H1 (cell line): ENCODE results near the gene NRAS. TPM values are rescaled to one million over a fixed set of nuclear protein-coding genes. Genes with fewer than 3 reads are reported as not detected.

Source experiments
- CTCF ChIA-PET: fragments of 300-600 bp; sonication (Branson Sonifier 250); formaldehyde crosslinking; loops from one replicate; lab custom pipeline; 2021; ENCODE audit not compliant: partially characterized antibody; lab: Charles Lee
- POLR2A ChIA-PET: fragments of 300-600 bp; sonication (Branson Sonifier 250); formaldehyde crosslinking; loops from one replicate; lab custom pipeline; 2021; ENCODE audit warnings: inconsistent platforms; ENCODE audit not compliant: partially characterized antibody; lab: Charles Lee
- DNase-seq, 2 experiments: peaks; one replicate each; pipeline versions ENCODE4 v3.0.0 to v3.0.0-alpha.2; 2010 to 2022; ENCODE audit warnings: low spot score in 2 of 2, low read depth in 1 of 2, mixed read lengths in 1 of 2
- FAIRE-seq: peaks from 2 replicates; lab custom pipeline; 2011; peaks lifted over from hg19 to GRCh38; lab: Jason Lieb, UNC
- H2AFZ ChIP-seq: 2 replicates; pipeline ENCODE4 v1.8.1; 2012; ENCODE audit warnings: low read length, inconsistent platforms
- H2AK5ac ChIP-seq: 2 replicates; pipeline ENCODE4 v1.6.1; 2013; ENCODE audit warnings: low read depth, low read length
- H2BK120ac ChIP-seq: replicated peaks from 2 replicates; pipeline ENCODE3; 2013; ENCODE audit warnings: low read depth, low read length, inconsistent platforms
- H2BK12ac ChIP-seq: 2 replicates; pipeline ENCODE4 v1.6.1; 2013; ENCODE audit warnings: low read depth, low read length
- H2BK15ac ChIP-seq: 2 replicates; pipeline ENCODE4 v1.6.1; 2013; ENCODE audit warnings: low read length
- H2BK20ac ChIP-seq: 2 replicates; pipeline ENCODE4 v1.6.1; 2013; ENCODE audit warnings: low read length
- H2BK5ac ChIP-seq: 2 replicates; pipeline ENCODE4 v1.6.1; 2013; ENCODE audit warnings: low read depth, low read length
- H3K14ac ChIP-seq: 2 replicates; pipeline ENCODE4 v1.6.1; 2013; ENCODE audit warnings: inconsistent platforms; ENCODE audit not compliant: insufficient read length
- H3K18ac ChIP-seq: 2 replicates; pipeline ENCODE4 v1.6.1; 2013; ENCODE audit warnings: low read length; ENCODE audit errors: extremely low read depth
- H3K23ac ChIP-seq: 2 replicates; pipeline ENCODE4 v1.6.1; 2013; ENCODE audit warnings: inconsistent platforms; ENCODE audit not compliant: insufficient read length
- H3K23me2 ChIP-seq: 2 replicates; pipeline ENCODE4 v1.6.1; 2013; ENCODE audit warnings: low read depth, low read length
- H3K27ac ChIP-seq: 2 replicates; pipeline ENCODE4 v1.6.1; 2011; ENCODE audit warnings: low read depth, low read length, inconsistent platforms
- H3K27me3 ChIP-seq, 4 experiments: replicated peaks in 1 of 4; 1 replicate in 1 of 4; 2 replicates in 3 of 4; pipeline versions ENCODE4 v1.6.1 to v1.8.1; 2011 to 2013; ENCODE audit warnings: low read length in 3 of 4, mild to moderate bottlenecking in 3 of 4, inconsistent platforms in 2 of 4, mixed read lengths in 2 of 4, moderate library complexity in 1 of 4; ENCODE audit not compliant: control insufficient read depth in 3 of 4, insufficient read depth in 3 of 4; ENCODE audit errors: extremely low read depth in 1 of 4
- H3K36me3 ChIP-seq, 4 experiments: 2 replicates each; pipeline versions ENCODE4 v1.6.1 to v1.8.1; 2011 to 2013; ENCODE audit warnings: mild to moderate bottlenecking in 4 of 4, low read length in 3 of 4, moderate library complexity in 2 of 4, control low read depth in 1 of 4, inconsistent platforms in 1 of 4; ENCODE audit not compliant: insufficient read depth in 4 of 4, control insufficient read depth in 2 of 4
- H3K4ac ChIP-seq: replicated peaks from 2 replicates; pipeline ENCODE3; 2013; ENCODE audit warnings: low read length, low read depth, mixed read lengths, inconsistent platforms; ENCODE audit not compliant: insufficient read length
- H3K4me1 ChIP-seq, 4 experiments: replicated peaks in 1 of 4; 1 replicate in 1 of 4; 2 replicates in 3 of 4; pipeline versions ENCODE4 v1.6.1 to v1.8.1; 2011 to 2013; ENCODE audit warnings: low read length in 3 of 4, inconsistent platforms in 2 of 4, mixed read lengths in 1 of 4; ENCODE audit not compliant: insufficient read depth in 4 of 4, control insufficient read depth in 3 of 4
- H3K4me2 ChIP-seq, 2 experiments: 2 replicates each; pipeline versions ENCODE4 v1.6.1 to v1.8.1; 2011 to 2013; ENCODE audit warnings: low read depth in 2 of 2, low read length in 2 of 2, control low read depth in 1 of 2, inconsistent platforms in 1 of 2, mild to moderate bottlenecking in 1 of 2; ENCODE audit not compliant: insufficient read depth in 1 of 2
- H3K4me3 ChIP-seq, 4 experiments: fragments of 200-600, 300-600 bp in 1 of 4; sonication (generic), shearing (Covaris generic), sonication (Bioruptor Twin) in 1 of 4; 2 replicates each; pipeline versions ENCODE4 v1.5.1 to v1.8.1; 2011 to 2016; ENCODE audit warnings: low read length in 4 of 4, low read depth in 3 of 4, control low read depth in 2 of 4, inconsistent platforms in 2 of 4, mild to moderate bottlenecking in 2 of 4, mixed read lengths in 1 of 4, moderate library complexity in 1 of 4; ENCODE audit not compliant: insufficient read depth in 2 of 4; ENCODE audit errors: extremely low read depth in 1 of 4
- H3K56ac ChIP-seq: replicated peaks from 2 replicates; pipeline ENCODE3; 2013; ENCODE audit warnings: low read depth, mild to moderate bottlenecking, mixed read lengths, low read length, inconsistent platforms; ENCODE audit not compliant: insufficient read length
- H3K79me1 ChIP-seq: 2 replicates; pipeline ENCODE4 v1.6.1; 2013; ENCODE audit warnings: low read depth, low read length, control low read depth
- H3K79me2 ChIP-seq, 2 experiments: 2 replicates each; pipeline versions ENCODE4 v1.6.1 to v1.8.1; 2012 to 2013; ENCODE audit warnings: low read length in 2 of 2, mild to moderate bottlenecking in 2 of 2, inconsistent platforms in 1 of 2; ENCODE audit not compliant: insufficient read depth in 2 of 2, control insufficient read depth in 1 of 2
- H3K9ac ChIP-seq, 4 experiments: replicated peaks in 1 of 4; 1 replicate in 1 of 4; 2 replicates in 3 of 4; pipeline versions ENCODE4 v1.6.1 to v1.8.1; 2011 to 2013; ENCODE audit warnings: low read depth in 3 of 4, low read length in 3 of 4, control low read depth in 2 of 4, mild to moderate bottlenecking in 2 of 4, moderate library complexity in 2 of 4, inconsistent platforms in 1 of 4; ENCODE audit errors: extremely low read depth in 1 of 4
- H3K9me3 ChIP-seq, 2 experiments: 2 replicates each; pipeline versions ENCODE4 v1.6.1 to v1.8.1; 2012 to 2013; ENCODE audit warnings: mild to moderate bottlenecking in 2 of 2, moderate library complexity in 2 of 2, control low read depth in 1 of 2, inconsistent platforms in 1 of 2, low read depth in 1 of 2, low read length in 1 of 2, mixed read lengths in 1 of 2; ENCODE audit not compliant: insufficient read depth in 2 of 2
- H4K20me1 ChIP-seq, 2 experiments: replicated peaks in 1 of 2; 2 replicates each; pipeline versions ENCODE3 to v1.8.1; 2011 to 2013; ENCODE audit warnings: inconsistent platforms in 2 of 2, low read length in 2 of 2, mild to moderate bottlenecking in 1 of 2; ENCODE audit not compliant: insufficient read depth in 2 of 2, control insufficient read depth in 1 of 2
- H4K5ac ChIP-seq: 2 replicates; pipeline ENCODE4 v1.6.1; 2013; ENCODE audit warnings: low read length, low read depth, mixed read lengths, inconsistent platforms; ENCODE audit not compliant: insufficient read length
- H4K8ac ChIP-seq: 2 replicates; pipeline ENCODE4 v1.8.0; 2013; ENCODE audit warnings: mild to moderate bottlenecking, moderate library complexity, low read length, inconsistent platforms; ENCODE audit not compliant: insufficient read depth; ENCODE audit errors: extremely low read depth
- H4K91ac ChIP-seq: replicated peaks from 2 replicates; pipeline ENCODE3; 2013; ENCODE audit warnings: low read length, mixed read lengths, inconsistent platforms; ENCODE audit not compliant: insufficient read length
- EGR1 ChIP-seq: IDR thresholded peaks from 2 replicates; pipeline ENCODE4 v1.6.1; 2011; ENCODE audit warnings: low read depth, low read length, borderline replicate concordance
- KDM1A ChIP-seq: fragments of 200-600, 300-600 bp; sonication (generic); IDR thresholded peaks from 2 replicates; pipeline ENCODE4 v1.7.1; 2016; ENCODE audit warnings: mild to moderate bottlenecking, low read length, borderline replicate concordance
- RAD21 ChIP-seq, 2 experiments: IDR thresholded peaks in 1 of 2; conservative IDR thresholded peaks in 1 of 2; 2 replicates each; pipeline ENCODE4 v1.6.1; 2011; ENCODE audit warnings: low read depth in 2 of 2, low read length in 2 of 2, improper control_type of control experiment in 1 of 2, inconsistent platforms in 1 of 2, mild to moderate bottlenecking in 1 of 2, moderate library complexity in 1 of 2
- ZNF274 ChIP-seq: IDR thresholded peaks from 2 replicates; pipeline ENCODE4 v1.7.0; 2012; ENCODE audit warnings: low read length, borderline replicate concordance; ENCODE audit errors: extremely low read depth
- WGBS, 2 experiments: shearing (Covaris generic) in 1 of 2; methylation state at CpG; one replicate each; pipeline versions ENCODE4 v1.1.6 to v1.1.7; 2013 to 2015; ENCODE audit warnings: low lambda C conversion rate in 2 of 2, mixed read lengths in 2 of 2, inconsistent platforms in 1 of 2, low coverage in 1 of 2, missing lambda C conversion rate in 1 of 2; ENCODE audit not compliant: insufficient replicate concordance in 2 of 2, insufficient coverage in 1 of 2, insufficient read length in 1 of 2; ENCODE audit errors: extremely low coverage in 1 of 2, missing lambda C conversion rate in 1 of 2; 5-methylcytosine and 5-hydroxymethylcytosine counted together
- polyA plus RNA-seq, 7 experiments: library from polyadenylated mRNA; depleted of rRNA in 3 of 7; stranded (reverse) in 5 of 7; unstranded in 2 of 7; fragments of >200 nt in 5 of 7; fragments of 200-250 nt in 2 of 7; gene quantifications; 1 replicate in 5 of 7; 2 replicates in 1 of 7; 4 replicates in 1 of 7; pipeline versions ENCODE4 v1.2.1 to v1.2.3, GENCODE V29; 2011 to 2013; ENCODE audit warnings: missing spikeins in 2 of 7, mixed read lengths in 2 of 7
- total RNA-seq: library from RNA; stranded (reverse); fragmentation: NEBNext Ultra II Directional; extraction: Animal tissue kit (Norgen Biotek cat#: 25700); gene quantifications from 2 replicates; pipeline ENCODE4 v1.2.1, GENCODE V29; 2021

Gene NRAS
- total and polyA plus RNA-seq, 2 of the 8 experiments (the other 6 are each of a cell fraction or from before 2014, with no cell fraction given) = 24.5 to 65.1 TPM

DNA sequence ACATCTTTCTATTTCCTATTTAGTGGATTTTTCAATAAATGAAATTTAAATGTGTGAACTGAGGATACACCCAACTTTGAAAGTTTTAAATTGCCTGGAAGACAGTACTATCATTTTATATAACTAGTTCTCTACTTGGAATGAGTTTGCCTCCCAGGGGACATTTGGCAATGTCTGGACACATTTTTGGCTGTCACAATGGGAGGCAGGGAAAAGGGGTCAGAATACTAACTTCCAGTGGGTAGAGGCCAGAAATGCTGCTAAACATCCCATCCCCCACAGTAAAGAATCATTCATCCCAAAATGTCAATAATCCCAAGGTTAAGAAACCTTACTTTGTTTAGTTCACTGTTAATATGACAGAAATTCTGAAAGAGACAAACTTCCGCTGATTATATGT lies 13.2 kb upstream of the NRAS start:
- ChIA-PET POLR2A (no interaction called here), CTCF (no interaction called here)
- TF ChIP-seq EGR1 = no peak
- TF ChIP-seq KDM1A = no peak
- no peak for TF ChIP-seq RAD21 (IDR thresholded peaks at IDR 0.05 in 1 of 2, conservative IDR thresholded peaks at IDR 0.05 in 1 of 2; ENCODE audit: low read depth in 2 of 2, low read length in 2 of 2)
- no peak for TF ChIP-seq ZNF274
- Histone ChIP-seq H3K9me3 (no peaks in the 10 kb centered on the region), H2BK12ac (no peak overlapping the region), H3K4ac (no peak overlapping the region), H3K4me1 (no peaks in the 10 kb centered on the region), H4K20me1 (peaks cover 0 to 5% of the 10 kb centered on the region in 2 experiments), H2BK20ac (no peak overlapping the region), H4K8ac (no peak overlapping the region), H3K27ac (no peak overlapping the region), H3K23ac (no peak overlapping the region), H3K56ac (no peak overlapping the region), H2AK5ac (no peak overlapping the region), H3K79me1 (no peaks in the 10 kb centered on the region), H3K23me2 (no peaks in the 10 kb centered on the region), H2BK120ac (no peak overlapping the region), H3K18ac (no peak overlapping the region), H3K36me3 (peaks cover 34 to 95% (median 82%) of the 10 kb centered on the region in 4 experiments), H2BK15ac (no peak overlapping the region), H3K14ac (no peak overlapping the region), H3K4me3 (no peak overlapping the region), H3K4me2 (no peak overlapping the region), H2AFZ (no peak overlapping the region), H3K27me3 (no peaks in the 10 kb centered on the region), H4K91ac (no peak overlapping the region), H4K5ac (no peak overlapping the region), H2BK5ac (no peak overlapping the region), H3K9ac (no peak overlapping the region), H3K79me2 (peaks cover 0 to 21% of the 10 kb centered on the region in 2 experiments; a peak in 1 of 4 replicates)
- 100% methylated on average over 1 of the region's 1 CpG; no CpG with 5 or more reads in 1 of the 2 experiments for WGBS, 2 experiments
- FAIRE-seq (no peak), DNase-seq (no peak)
